Kidney (tissue), 14 donors: ENCODE measurements around the gene KSR1. TPM values are rescaled to one million over a fixed set of nuclear protein-coding genes. Genes with fewer than 3 reads are reported as not detected.

Experiments used
- DNase-seq, 5 donors: peaks; one replicate each; pipeline ENCODE4 v3.0.0-alpha.2; 2013 to 2020
- FAIRE-seq: peaks from 2 replicates; lab custom pipeline; 2012; peaks lifted over from hg19 to GRCh38; lab: Jason Lieb, UNC
- H3K27ac ChIP-seq, 2 donors: one replicate each; pipeline ENCODE4 v1.7.0; 2013; ENCODE audit warnings: low read depth in 2 of 2, low read length in 2 of 2, inconsistent platforms in 1 of 2
- H3K27me3 ChIP-seq: one replicate; pipeline ENCODE4 v1.7.1; 2013; ENCODE audit warnings: low read length, inconsistent platforms; ENCODE audit not compliant: control insufficient read depth, insufficient read depth
- H3K36me3 ChIP-seq, 3 donors: one replicate each; pipeline versions ENCODE4 v1.7.0 to v1.7.1; 2013; ENCODE audit warnings: low read length in 3 of 3, control low read depth in 1 of 3, inconsistent platforms in 1 of 3; ENCODE audit not compliant: insufficient read depth in 3 of 3, control insufficient read depth in 2 of 3
- H3K4me1 ChIP-seq, 3 donors: one replicate each; pipeline versions ENCODE4 v1.7.0 to v1.7.1; 2013; ENCODE audit warnings: low read length in 3 of 3, inconsistent platforms in 1 of 3, low read depth in 1 of 3; ENCODE audit not compliant: control insufficient read depth in 2 of 3, insufficient read depth in 2 of 3
- H3K4me3 ChIP-seq, 3 donors: one replicate each; pipeline versions ENCODE4 v1.7.0 to v1.8.1; 2013; ENCODE audit warnings: low read length in 3 of 3, control low read depth in 1 of 3, inconsistent platforms in 1 of 3
- H3K9ac ChIP-seq, 3 donors: one replicate each; pipeline versions ENCODE4 v1.7.0 to v1.7.1; 2013; ENCODE audit warnings: low read length in 3 of 3, control low read depth in 1 of 3, inconsistent platforms in 1 of 3
- H3K9me3 ChIP-seq, 3 donors: one replicate each; pipeline versions ENCODE4 v1.7.0 to v1.7.1; 2013; ENCODE audit warnings: low read length in 3 of 3, control low read depth in 1 of 3, inconsistent platforms in 1 of 3; ENCODE audit not compliant: control insufficient read depth in 2 of 3, insufficient read depth in 1 of 3
- intact Hi-C: fragments of 100-400 bp; cut with DNase I; formaldehyde crosslinking; loops from one replicate; pipeline ENCODE4 v1.11.1; 2022
- polyA plus RNA-seq: library from polyadenylated mRNA; stranded (reverse); fragments of 350-450 nt; fragmentation: Illumina TruSeq; extraction: RNeasy Lipid Tissue Mini Kit (QIAGEN cat#74804); gene quantifications from one replicate; pipeline ENCODE4 v1.2.3, GENCODE V29; 2014; ENCODE audit warnings: low read depth, low replicate concordance; ENCODE audit not compliant: insufficient read depth
- total RNA-seq: library from RNA; stranded (reverse); fragmentation: NEBNext Ultra II Directional; extraction: Animal tissue kit (Norgen Biotek cat#: 25700); gene quantifications from one replicate; pipeline ENCODE4 v1.2.1, GENCODE V29; 2021
- TF ChIP-seq, protein P1 (sequence below): IDR thresholded peaks from 3 replicates; pipeline ENCODE4 v1.5.1; 2012; ENCODE audit warnings: mild to moderate bottlenecking, moderate library complexity, borderline replicate concordance; ENCODE audit not compliant: insufficient read depth; ENCODE audit errors: extremely low read depth
- donor health status: control.
- donor health status: control.
- donor health status: control.
- donor health status: control.
- donor health status: control.
- donor health status: DM: yes; HTN: yes; CAD: no.
- donor health status: Normal renal cell carcinoma (clear cell type).

KSR1 gene
- total and polyA plus RNA-seq, 2 donors from 2014 or later, result 11.7 to 97.3 TPM

DNA sequence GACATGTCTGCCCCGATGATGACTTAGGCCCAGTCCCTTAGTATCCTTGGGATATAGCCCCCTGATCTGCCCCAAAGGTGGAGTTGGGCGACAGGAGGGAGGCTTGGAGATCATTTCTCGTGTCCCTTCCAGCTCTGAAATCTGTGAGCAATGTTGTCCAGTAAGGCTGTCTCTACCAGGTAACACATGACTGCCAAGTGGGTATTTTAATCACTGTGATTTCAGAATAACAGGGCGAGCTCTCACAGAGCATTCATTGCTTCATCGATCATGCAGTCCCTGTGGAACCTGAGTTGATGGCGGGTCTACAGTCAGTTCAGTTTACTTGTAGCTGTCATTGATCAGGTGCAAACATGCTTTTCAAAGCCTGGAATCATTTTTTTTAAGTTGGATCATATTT lies 39.2 kb downstream of the KSR1 start:
- DNase-seq (peak in 4 of 5 donors; percentile 60 to 88 (median 72)), FAIRE-seq (no peak)
- Histone ChIP-seq H3K36me3 (no peaks in the 10 kb centered on the region), H3K27me3 (no peaks in the 10 kb centered on the region), H3K27ac (peak overlapping the region; percentile 83 to 93), H3K4me1 (peaks cover 8 to 56% (median 46%) of the 10 kb centered on the region in 3 donors), H3K4me3 (peak overlapping the region in 1 of 3 donors; percentile 30), H3K9me3 (no peaks in the 10 kb centered on the region), H3K9ac (peak overlapping the region in 2 of 3 donors; percentile 3 to 61)
- intact Hi-C loops, result no loop called here
- TF ChIP-seq, protein P1, sequence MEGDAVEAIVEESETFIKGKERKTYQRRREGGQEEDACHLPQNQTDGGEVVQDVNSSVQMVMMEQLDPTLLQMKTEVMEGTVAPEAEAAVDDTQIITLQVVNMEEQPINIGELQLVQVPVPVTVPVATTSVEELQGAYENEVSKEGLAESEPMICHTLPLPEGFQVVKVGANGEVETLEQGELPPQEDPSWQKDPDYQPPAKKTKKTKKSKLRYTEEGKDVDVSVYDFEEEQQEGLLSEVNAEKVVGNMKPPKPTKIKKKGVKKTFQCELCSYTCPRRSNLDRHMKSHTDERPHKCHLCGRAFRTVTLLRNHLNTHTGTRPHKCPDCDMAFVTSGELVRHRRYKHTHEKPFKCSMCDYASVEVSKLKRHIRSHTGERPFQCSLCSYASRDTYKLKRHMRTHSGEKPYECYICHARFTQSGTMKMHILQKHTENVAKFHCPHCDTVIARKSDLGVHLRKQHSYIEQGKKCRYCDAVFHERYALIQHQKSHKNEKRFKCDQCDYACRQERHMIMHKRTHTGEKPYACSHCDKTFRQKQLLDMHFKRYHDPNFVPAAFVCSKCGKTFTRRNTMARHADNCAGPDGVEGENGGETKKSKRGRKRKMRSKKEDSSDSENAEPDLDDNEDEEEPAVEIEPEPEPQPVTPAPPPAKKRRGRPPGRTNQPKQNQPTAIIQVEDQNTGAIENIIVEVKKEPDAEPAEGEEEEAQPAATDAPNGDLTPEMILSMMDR, result no peak

GRCh38 chr17:27496005-27496404 lies 39.8 kb downstream of the KSR1 start:
- DNase-seq (no peak), FAIRE-seq (no peak)
- H3K36me3 ChIP-seq, result no peaks in the 10 kb centered on the region
- no peaks in the 10 kb centered on the region for H3K9me3 ChIP-seq
- intact Hi-C loops, result no loop called here
- H3K4me1 ChIP-seq, result peaks cover 8 to 56% (median 46%) of the 10 kb centered on the region in 3 donors
- H3K9ac ChIP-seq, result peak overlapping the region in 1 of 3 donors; percentile 61
- H3K4me3 ChIP-seq, result no peak overlapping the region
- H3K27me3 ChIP-seq, result no peaks in the 10 kb centered on the region
- peak overlapping the region; percentile 83 to 93 for H3K27ac ChIP-seq
- TF ChIP-seq, protein P1, result no peak

- TF ChIP-seq, protein P1, result no peak
- peak overlapping the region in 1 of 3 donors; percentile 61 for H3K9ac ChIP-seq
- H3K27me3 ChIP-seq, result no peaks in the 10 kb centered on the region
- intact Hi-C loops, result no loop called here
- no peaks in the 10 kb centered on the region for H3K9me3 ChIP-seq
- FAIRE-seq, result no peak
- H3K4me3 ChIP-seq, result no peak overlapping the region
- peak; percentile 66 to 94 (median 84) for DNase-seq
- H3K4me1 ChIP-seq, result peaks cover 8 to 54% (median 45%) of the 10 kb centered on the region in 3 donors
- no peaks in the 10 kb centered on the region for H3K36me3 ChIP-seq
- peak overlapping the region; percentile 83 to 93 for H3K27ac ChIP-seq
Observed at GRCh38 chr17:27496437-27496943, 40.2 kb downstream of the KSR1 start.
